HepG2 (cell line): ENCODE measurements around the gene NSMCE4A. TPM values are rescaled to one million over a fixed set of nuclear protein-coding genes. Genes with fewer than 3 reads are reported as not detected.

Source experiments
- BRF2 ChIP-seq: sonication (generic); formaldehyde crosslinking; IDR thresholded peaks from 2 replicates; pipeline ENCODE4 v1.8.1; 2022; ENCODE audit warnings: mild to moderate bottlenecking, missing genetic modification reagents
- DR1 ChIP-seq: sonication (generic); formaldehyde crosslinking; IDR thresholded peaks from 2 replicates; pipeline ENCODE4 v1.8.0; 2021; ENCODE audit warnings: mild to moderate bottlenecking, missing genetic modification reagents, inconsistent platforms
- GZF1 ChIP-seq: sonication (generic); formaldehyde crosslinking; IDR thresholded peaks from 2 replicates; pipeline ENCODE4 v1.5.1; 2020; ENCODE audit warnings: mild to moderate bottlenecking, missing genetic modification reagents
- HNF4G ChIP-seq, 2 experiments: sonication (generic) in 1 of 2; formaldehyde crosslinking in 1 of 2; IDR thresholded peaks; 2 replicates each; pipeline versions ENCODE4 v1.4.0 to v1.6.1; 2011 to 2020; ENCODE audit warnings: borderline replicate concordance in 2 of 2, low read depth in 2 of 2, mild to moderate bottlenecking in 2 of 2, low read length in 1 of 2, missing genetic modification reagents in 1 of 2, moderate library complexity in 1 of 2
- IRF1 ChIP-seq: sonication (generic); formaldehyde crosslinking; IDR thresholded peaks from 2 replicates; pipeline ENCODE4 v1.4.0; 2020; ENCODE audit warnings: low read depth, mild to moderate bottlenecking, missing genetic modification reagents
- ZNF382 ChIP-seq: sonication (generic); formaldehyde crosslinking; IDR thresholded peaks from 2 replicates; pipeline ENCODE4 v1.5.0; 2020; ENCODE audit warnings: missing genetic modification reagents, mild to moderate bottlenecking, borderline replicate concordance
- ZNF558 ChIP-seq: sonication (generic); formaldehyde crosslinking; IDR thresholded peaks from 2 replicates; pipeline ENCODE4 v1.9.0; 2022; ENCODE audit warnings: mild to moderate bottlenecking, missing genetic modification reagents, borderline replicate concordance
- ZNF563 ChIP-seq: sonication (generic); formaldehyde crosslinking; IDR thresholded peaks from 2 replicates; pipeline ENCODE4 v1.8.0; 2022; ENCODE audit warnings: mild to moderate bottlenecking, moderate library complexity, missing genetic modification reagents
- ZNF788 ChIP-seq: sonication (generic); formaldehyde crosslinking; IDR thresholded peaks from 2 replicates; pipeline ENCODE4 v1.5.0; 2020; ENCODE audit warnings: mild to moderate bottlenecking, missing genetic modification reagents, borderline replicate concordance
- polyA plus RNA-seq, 8 experiments: library from polyadenylated mRNA; depleted of rRNA in 3 of 8; stranded (reverse) in 7 of 8; unstranded in 1 of 8; fragments of >200 nt; fragmentation: Illumina TruSeq in 4 of 8; extraction: Trizol in 4 of 8; gene quantifications; 2 replicates each; pipeline versions ENCODE4 v1.2.1 to v1.2.3, GENCODE V29; 2011 to 2016; ENCODE audit warnings: low read depth in 4 of 8, missing spikeins in 1 of 8, mixed read lengths in 1 of 8; ENCODE audit not compliant: insufficient read depth in 1 of 8
- total RNA-seq, 5 experiments: library from RNA; depleted of rRNA; stranded (reverse); fragments of >200 nt; fragmentation: Illumina TruSeq; extraction: Trizol; gene quantifications; 2 replicates each; pipeline ENCODE4 v1.2.3, GENCODE V29; 2016; ENCODE audit warnings: low read depth in 1 of 5
- TF ChIP-seq, protein P1 (sequence below), 2 experiments: fragments of 450-650 bp in 1 of 2; sonication (generic) in 1 of 2; formaldehyde crosslinking in 1 of 2; IDR thresholded peaks; 2 replicates each; pipeline versions ENCODE4 v1.6.1 to v1.8.0; 2016 to 2022; ENCODE audit warnings: antibody characterized with exemption in 1 of 2, mild to moderate bottlenecking in 1 of 2, missing genetic modification reagents in 1 of 2
- TF ChIP-seq, protein P2 (sequence below): sonication (generic); formaldehyde crosslinking; IDR thresholded peaks from 2 replicates; pipeline ENCODE4 v1.5.0; 2020; ENCODE audit warnings: missing genetic modification reagents
- TF ChIP-seq, protein P3 (sequence below): sonication (generic); formaldehyde crosslinking; IDR thresholded peaks from 2 replicates; pipeline ENCODE4 v1.8.0; 2022; ENCODE audit warnings: mild to moderate bottlenecking, missing genetic modification reagents

The NSMCE4A gene
- total and polyA plus RNA-seq, 2 of the 13 experiments (the other 11 are each of a cell fraction or from before 2014, with no cell fraction given) = 61.1 to 91.6 TPM

DNA sequence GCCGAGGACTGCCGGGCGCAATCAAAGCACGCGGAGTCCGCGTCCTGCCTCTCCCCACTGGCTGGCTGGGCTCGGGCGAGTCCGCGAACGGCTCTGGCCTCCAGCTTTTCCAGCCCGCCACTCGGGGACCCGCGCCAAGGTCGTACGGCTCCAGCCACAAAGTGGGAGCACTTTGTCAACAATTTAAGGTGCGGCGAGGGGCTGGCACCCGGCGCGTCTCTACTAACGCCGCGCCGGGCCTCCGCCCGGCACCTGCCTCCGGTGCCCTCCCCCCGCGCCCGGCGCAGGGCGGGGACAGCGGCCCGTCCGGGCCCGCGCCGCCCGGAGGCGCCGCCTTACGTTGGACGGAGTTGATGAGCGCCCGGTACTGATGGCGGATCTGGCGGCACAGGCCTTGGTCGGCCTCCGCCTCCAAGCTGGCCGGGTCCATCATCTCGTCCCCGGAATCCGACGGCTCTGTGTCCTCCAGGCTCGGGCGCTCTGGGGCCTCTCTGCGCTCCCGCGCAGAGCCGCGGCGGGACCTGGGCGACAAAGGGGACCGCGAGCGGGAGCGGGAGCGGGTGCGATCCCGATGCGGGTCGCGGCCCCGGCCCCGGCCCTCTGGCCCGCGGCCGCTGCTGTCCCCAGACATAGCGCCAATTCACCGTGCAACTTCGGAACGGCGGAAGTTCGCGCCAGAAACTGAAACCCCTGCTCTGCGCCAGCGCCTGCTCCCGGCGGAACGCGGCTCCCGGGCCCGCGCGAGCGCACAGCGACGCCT is at the start of gene NSMCE4A (continued):
- TF ChIP-seq, protein P1, sequence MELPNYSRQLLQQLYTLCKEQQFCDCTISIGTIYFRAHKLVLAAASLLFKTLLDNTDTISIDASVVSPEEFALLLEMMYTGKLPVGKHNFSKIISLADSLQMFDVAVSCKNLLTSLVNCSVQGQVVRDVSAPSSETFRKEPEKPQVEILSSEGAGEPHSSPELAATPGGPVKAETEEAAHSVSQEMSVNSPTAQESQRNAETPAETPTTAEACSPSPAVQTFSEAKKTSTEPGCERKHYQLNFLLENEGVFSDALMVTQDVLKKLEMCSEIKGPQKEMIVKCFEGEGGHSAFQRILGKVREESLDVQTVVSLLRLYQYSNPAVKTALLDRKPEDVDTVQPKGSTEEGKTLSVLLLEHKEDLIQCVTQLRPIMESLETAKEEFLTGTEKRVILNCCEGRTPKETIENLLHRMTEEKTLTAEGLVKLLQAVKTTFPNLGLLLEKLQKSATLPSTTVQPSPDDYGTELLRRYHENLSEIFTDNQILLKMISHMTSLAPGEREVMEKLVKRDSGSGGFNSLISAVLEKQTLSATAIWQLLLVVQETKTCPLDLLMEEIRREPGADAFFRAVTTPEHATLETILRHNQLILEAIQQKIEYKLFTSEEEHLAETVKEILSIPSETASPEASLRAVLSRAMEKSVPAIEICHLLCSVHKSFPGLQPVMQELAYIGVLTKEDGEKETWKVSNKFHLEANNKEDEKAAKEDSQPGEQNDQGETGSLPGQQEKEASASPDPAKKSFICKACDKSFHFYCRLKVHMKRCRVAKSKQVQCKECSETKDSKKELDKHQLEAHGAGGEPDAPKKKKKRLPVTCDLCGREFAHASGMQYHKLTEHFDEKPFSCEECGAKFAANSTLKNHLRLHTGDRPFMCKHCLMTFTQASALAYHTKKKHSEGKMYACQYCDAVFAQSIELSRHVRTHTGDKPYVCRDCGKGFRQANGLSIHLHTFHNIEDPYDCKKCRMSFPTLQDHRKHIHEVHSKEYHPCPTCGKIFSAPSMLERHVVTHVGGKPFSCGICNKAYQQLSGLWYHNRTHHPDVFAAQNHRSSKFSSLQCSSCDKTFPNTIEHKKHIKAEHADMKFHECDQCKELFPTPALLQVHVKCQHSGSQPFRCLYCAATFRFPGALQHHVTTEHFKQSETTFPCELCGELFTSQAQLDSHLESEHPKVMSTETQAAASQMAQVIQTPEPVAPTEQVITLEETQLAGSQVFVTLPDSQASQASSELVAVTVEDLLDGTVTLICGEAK (IDR thresholded peaks at IDR 0.05) = no peak
- TF ChIP-seq, protein P1 (CRISPR knock-in tag; IDR thresholded peaks at IDR 0.05) = 0 out of 2 replicates have a peak, but pooled peaks have one; percentile 25
- TF ChIP-seq, protein P2, sequence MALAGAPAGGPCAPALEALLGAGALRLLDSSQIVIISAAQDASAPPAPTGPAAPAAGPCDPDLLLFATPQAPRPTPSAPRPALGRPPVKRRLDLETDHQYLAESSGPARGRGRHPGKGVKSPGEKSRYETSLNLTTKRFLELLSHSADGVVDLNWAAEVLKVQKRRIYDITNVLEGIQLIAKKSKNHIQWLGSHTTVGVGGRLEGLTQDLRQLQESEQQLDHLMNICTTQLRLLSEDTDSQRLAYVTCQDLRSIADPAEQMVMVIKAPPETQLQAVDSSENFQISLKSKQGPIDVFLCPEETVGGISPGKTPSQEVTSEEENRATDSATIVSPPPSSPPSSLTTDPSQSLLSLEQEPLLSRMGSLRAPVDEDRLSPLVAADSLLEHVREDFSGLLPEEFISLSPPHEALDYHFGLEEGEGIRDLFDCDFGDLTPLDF (CRISPR knock-in tag) = peak; percentile 84
- TF ChIP-seq, protein P3, sequence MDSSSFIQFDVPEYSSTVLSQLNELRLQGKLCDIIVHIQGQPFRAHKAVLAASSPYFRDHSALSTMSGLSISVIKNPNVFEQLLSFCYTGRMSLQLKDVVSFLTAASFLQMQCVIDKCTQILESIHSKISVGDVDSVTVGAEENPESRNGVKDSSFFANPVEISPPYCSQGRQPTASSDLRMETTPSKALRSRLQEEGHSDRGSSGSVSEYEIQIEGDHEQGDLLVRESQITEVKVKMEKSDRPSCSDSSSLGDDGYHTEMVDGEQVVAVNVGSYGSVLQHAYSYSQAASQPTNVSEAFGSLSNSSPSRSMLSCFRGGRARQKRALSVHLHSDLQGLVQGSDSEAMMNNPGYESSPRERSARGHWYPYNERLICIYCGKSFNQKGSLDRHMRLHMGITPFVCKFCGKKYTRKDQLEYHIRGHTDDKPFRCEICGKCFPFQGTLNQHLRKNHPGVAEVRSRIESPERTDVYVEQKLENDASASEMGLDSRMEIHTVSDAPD (CRISPR knock-in tag) = peak; percentile 66
- no peak for TF ChIP-seq DR1 (CRISPR knock-in tag)
- no peak for TF ChIP-seq IRF1 (CRISPR knock-in tag)
- 0 out of 2 replicates have a peak, but pooled peaks have one; percentile 66 for TF ChIP-seq BRF2 (CRISPR knock-in tag)
- 0 out of 2 replicates have a peak, but pooled peaks have one; percentile 10 for TF ChIP-seq HNF4G (IDR thresholded peaks at IDR 0.05; ENCODE audit: borderline replicate concordance, low read depth, low read length)
- no peak for TF ChIP-seq HNF4G (CRISPR knock-in tag; IDR thresholded peaks at IDR 0.05; ENCODE audit: borderline replicate concordance, low read depth)
- peak; percentile 34; the same call in 1 of the 2 replicates for TF ChIP-seq GZF1 (CRISPR knock-in tag)
- TF ChIP-seq ZNF558 = 0 out of 2 replicates have a peak, but pooled peaks have one; percentile 55
- TF ChIP-seq ZNF563 (CRISPR knock-in tag) = peak; percentile 58; the same call in 1 of the 2 replicates
- no peak for TF ChIP-seq ZNF382 (CRISPR knock-in tag)
- peak; percentile 33; the same call in 1 of the 2 replicates for TF ChIP-seq ZNF788 (CRISPR knock-in tag)
